GM21737 (cell line): ENCODE results near the gene TTC31.

Experiments used
- ATAC-seq: cut with Tn5 transposase; IDR thresholded peaks from one replicate; pipeline ENCODE4 v1.9.1; 2021; ENCODE audit warnings: mild to moderate bottlenecking, moderate library complexity; ENCODE audit not compliant: unreplicated experiment

The TTC31 gene

DNA sequence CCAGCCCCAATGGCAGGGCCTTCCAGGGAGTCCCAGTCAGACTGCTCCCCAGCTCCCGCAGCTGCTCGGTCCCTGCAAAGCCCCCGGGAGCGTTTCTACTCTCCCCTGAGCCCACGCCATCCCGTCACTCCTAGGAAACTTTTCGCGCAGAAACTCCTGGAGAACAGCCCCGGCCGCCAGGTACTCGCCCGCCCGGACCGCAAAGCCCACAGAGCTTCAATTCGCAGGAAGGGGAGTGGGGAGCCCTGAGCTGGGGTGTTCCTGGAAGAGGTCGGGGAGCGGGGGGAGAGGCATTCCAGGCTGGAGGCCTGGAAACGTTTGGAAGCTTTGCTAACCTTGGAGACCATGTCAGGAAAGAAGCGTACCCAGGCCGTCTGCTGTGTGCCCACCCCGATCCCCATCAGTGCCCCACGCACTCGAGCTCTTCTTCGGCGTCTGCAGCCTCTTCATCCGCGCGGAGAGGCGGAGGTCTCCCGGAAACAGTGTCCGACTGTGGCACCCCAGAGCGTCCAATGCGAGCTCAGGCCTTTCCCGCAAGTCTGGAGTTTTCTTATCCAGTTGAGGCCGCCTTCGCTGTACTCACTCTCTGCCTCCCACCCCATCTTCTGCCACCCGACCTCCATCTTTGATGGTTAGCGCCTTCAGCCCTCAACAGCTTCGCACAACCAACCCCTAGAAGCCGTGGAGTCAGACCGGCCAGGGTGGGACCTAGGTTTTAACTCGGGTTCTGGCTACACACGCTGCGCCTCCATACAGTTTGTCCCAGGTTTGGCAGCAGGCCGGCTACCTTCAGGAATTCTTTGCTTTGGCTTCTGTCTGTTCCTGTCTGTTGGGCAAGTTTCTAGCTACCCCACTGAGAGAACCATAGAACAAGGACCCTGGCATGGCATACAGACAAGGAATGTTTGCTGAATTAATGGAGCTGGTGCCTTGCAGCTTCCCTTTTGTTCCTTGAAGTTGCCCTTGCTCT lies 20.9 kb downstream of the TTC31 start:
- no peak for ATAC-seq

DNA sequence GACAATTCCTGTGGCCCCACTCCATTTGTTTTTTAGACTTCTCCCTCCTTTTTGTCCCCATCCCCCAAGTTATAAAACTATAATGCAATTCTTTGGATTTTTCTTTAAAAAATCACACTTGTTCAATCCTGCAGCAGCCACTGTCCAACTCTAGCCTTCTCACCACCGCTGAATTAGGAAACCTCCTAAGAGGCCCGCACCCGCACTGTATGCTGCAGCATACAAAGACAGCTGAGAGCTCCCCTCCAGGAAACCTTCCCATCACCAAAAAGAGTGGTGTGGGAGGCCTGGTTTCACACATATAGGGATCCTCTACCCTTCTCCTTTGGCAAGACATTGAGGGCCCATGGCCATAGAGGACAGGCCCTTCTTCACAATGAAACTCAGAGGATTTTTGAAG lies 21.7 kb downstream of the TTC31 start:
- ATAC-seq, result no peak

GRCh38 chr2:74505448-74506246 lies 22.8 kb downstream of the TTC31 start:
- ATAC-seq, result no peak

DNA sequence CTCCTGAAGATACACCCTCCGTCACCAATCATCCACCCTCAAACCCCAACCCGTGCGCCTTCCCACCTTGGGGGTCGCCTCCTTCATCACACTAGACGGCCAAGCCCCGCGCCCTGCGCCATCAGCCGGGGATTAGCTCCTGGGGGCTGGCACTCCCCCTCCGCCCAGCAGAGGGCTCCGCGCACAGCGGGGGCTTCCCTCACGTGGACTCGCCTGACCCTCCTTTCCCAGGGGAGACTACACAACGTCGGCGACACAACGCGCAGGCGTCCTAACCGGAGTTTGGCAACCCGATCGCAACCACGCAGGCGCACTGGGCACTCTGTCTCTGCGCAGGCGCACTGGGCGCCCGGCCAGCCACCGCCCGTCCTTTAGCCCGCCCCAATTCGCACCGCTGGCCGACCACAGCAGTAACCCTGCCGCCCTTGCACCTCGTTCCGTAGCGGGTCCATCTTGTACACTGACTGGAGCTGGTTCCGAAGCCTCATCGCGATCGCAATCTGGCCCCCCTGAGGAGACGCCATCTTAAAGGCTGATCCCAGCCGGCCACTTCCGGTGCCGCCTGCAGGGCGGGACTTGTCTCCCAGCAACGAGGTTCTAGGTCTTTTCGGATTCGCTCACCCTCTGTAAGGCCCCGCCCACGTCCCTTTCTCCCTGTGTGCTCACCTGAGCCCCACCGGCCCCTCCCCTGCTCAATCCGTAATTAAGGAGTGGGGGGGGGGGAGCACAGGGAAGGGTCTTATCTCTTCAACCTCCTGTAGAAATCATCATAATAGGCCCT lies 24.5 kb downstream of the TTC31 start, which contains the start of gene PCGF1:
Gene PCGF1, minus strand, starts transcription at position 551 of the 781 bp plus-strand sequence. Its CDS starts 27 bp downstream, at position 524.
- ATAC-seq, result peak; percentile 84

DNA sequence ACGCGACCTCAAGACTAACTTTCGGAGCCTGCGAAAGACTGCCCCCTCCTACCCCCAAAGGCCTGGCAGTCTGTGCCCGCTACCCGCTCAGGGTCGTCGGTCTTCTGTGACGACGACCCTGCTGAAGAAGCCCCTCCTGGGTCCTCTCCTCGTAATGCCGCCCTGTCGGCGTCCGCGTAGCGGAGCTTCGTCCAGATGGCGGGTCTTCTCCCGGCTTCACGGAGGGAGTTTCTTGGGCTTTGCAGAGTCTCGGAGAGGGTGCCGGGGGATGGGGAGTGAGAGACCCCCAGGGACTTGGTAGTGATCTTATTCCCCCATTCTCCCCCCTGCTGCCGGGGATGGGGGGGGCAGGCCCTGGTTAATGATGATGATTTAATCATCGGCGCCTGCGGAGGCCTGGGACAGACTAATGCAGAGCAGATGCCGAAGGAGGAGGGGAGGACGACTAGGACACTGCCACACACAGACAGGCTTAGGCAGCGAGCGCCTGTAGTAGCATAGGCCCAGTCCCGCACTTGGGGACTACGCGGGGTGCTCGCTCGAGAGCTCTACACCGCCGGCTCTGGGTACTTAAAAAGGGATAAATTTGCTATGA lies 25.1 kb downstream of the TTC31 start:
- peak; percentile 5 for ATAC-seq

- no peak for ATAC-seq
These were observed 27.4 kb downstream of the TTC31 start for GRCh38 chr2:74510272-74510671.

- no peak for ATAC-seq
These were observed 28.5 kb downstream of the TTC31 start for GRCh38 chr2:74511104-74511989.

GRCh38 chr2:74512744-74513604 lies 30.1 kb downstream of the TTC31 start:
- ATAC-seq, result no peak

- ATAC-seq, result no peak
These were observed 30.9 kb downstream of the TTC31 start for GRCh38 chr2:74513605-74514367.

- no peak for ATAC-seq
These were observed 31.7 kb downstream of the TTC31 start, which contains the start of gene TLX2 for GRCh38 chr2:74514368-74515270. TLX2 (plus strand) TSS chr2:74514450; CDS start chr2:74514807, 357 bp downstream.

- no peak for ATAC-seq
These were observed 32.5 kb downstream of the TTC31 start for GRCh38 chr2:74515271-74515980.

GRCh38 chr2:74515981-74516633 lies 33.2 kb downstream of the TTC31 start:
- ATAC-seq, result peak; percentile 54

- ATAC-seq, result no peak
These were observed 33.8 kb downstream of the TTC31 start for GRCh38 chr2:74516650-74517049.

- ATAC-seq, result no peak
These were observed 39.6 kb downstream of the TTC31 start for GRCh38 chr2:74522516-74522915.

- no peak for ATAC-seq
These were observed 41.1 kb downstream of the TTC31 start for GRCh38 chr2:74524005-74524404.
